Measurements from ENCODE around the gene FIBIN. TPM values are rescaled to one million over a fixed set of nuclear protein-coding genes. Genes with fewer than 3 reads are reported as not detected.

Gene FIBIN
- total RNA-seq, 1 experiment from 2014 or later, result not detected

DNA sequence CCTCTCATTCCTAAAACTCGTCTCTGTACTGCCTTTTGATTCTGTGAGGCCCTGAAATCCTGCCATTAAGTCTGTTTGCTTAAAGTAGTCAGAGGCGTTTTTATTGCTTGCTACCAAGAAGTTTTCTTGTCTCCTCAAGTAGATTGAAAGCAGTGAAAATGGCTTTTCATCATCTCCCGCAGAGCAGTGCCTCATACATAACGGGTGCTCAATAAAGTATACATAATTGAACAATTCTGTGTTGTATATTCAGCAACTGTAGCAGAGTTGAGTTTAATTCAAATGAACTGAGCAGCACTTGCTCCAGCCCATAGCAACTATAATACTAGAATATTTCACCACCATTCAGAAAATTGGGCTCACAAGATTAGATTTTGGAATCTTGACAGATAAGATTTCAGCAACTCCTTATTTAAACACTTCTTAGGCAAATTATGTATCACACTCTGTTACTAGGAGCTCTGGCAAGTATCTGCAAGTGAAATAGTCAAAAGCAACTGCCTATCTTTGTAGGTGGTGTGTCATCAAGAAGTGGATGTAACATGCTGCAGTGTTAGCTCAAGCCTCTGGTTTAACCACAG, 20.0 kb downstream of the FIBIN start:
- Mint-ChIP-seq H3K4me3 (no peak overlapping the region), H3K9me3 (no peaks in the 10 kb centered on the region), H3K4me1 (no peaks in the 10 kb centered on the region), H3K27ac (no peak overlapping the region), H3K36me3 (ENCODE audit: insufficient read depth in 1 of 3, low read depth in 3 of 3) (no peaks in the 10 kb centered on the region), H3K27me3 (ENCODE audit: low read depth) (no peaks in the 10 kb centered on the region)
- H2BK15ac ChIP-seq (ENCODE audit: low read depth, low read length), result no peak overlapping the region
- no peak overlapping the region for H3T11ph ChIP-seq (ENCODE audit: low read length)
- TF ChIP-seq, protein P1, sequence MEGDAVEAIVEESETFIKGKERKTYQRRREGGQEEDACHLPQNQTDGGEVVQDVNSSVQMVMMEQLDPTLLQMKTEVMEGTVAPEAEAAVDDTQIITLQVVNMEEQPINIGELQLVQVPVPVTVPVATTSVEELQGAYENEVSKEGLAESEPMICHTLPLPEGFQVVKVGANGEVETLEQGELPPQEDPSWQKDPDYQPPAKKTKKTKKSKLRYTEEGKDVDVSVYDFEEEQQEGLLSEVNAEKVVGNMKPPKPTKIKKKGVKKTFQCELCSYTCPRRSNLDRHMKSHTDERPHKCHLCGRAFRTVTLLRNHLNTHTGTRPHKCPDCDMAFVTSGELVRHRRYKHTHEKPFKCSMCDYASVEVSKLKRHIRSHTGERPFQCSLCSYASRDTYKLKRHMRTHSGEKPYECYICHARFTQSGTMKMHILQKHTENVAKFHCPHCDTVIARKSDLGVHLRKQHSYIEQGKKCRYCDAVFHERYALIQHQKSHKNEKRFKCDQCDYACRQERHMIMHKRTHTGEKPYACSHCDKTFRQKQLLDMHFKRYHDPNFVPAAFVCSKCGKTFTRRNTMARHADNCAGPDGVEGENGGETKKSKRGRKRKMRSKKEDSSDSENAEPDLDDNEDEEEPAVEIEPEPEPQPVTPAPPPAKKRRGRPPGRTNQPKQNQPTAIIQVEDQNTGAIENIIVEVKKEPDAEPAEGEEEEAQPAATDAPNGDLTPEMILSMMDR (conservative IDR thresholded peaks at IDR 0.05), result no peak
- no peaks in the 10 kb centered on the region for H3K4me1 ChIP-seq (ENCODE audit: insufficient read depth, low read length)
- no peak overlapping the region for H3K9ac ChIP-seq (ENCODE audit: extremely low read depth, insufficient read length, low read length)
- no peak overlapping the region for H3K27ac ChIP-seq (ENCODE audit: insufficient read length, low read depth, low read length)
- no peaks in the 10 kb centered on the region for H3K27me3 ChIP-seq (ENCODE audit: insufficient read depth, low read length)
- H3K4ac ChIP-seq (ENCODE audit: low read depth, low read length), result no peak overlapping the region
- no peak overlapping the region for H4K5ac ChIP-seq (ENCODE audit: insufficient read length, low read depth, low read length)
- no peaks in the 10 kb centered on the region for H3K79me1 ChIP-seq (ENCODE audit: insufficient read depth, low read depth, low read length, poor library complexity, severe bottlenecking)
- no peaks in the 10 kb centered on the region for H4K20me1 ChIP-seq (ENCODE audit: control insufficient read depth, insufficient read depth, insufficient read length)
- no peaks in the 10 kb centered on the region for H3K9me3 ChIP-seq (ENCODE audit: control insufficient read depth, low read depth, low read length)
- no peak overlapping the region for H2BK12ac ChIP-seq (ENCODE audit: insufficient read length, low read depth, low read length)
- no peak overlapping the region for H3K14ac ChIP-seq (ENCODE audit: insufficient read depth, low read length)
- H2BK20ac ChIP-seq (ENCODE audit: low read depth, low read length, poor library complexity, severe bottlenecking), result no peak overlapping the region
- H3K79me2 ChIP-seq (ENCODE audit: insufficient read depth, low read length), result no peaks in the 10 kb centered on the region
- H2AFZ ChIP-seq (ENCODE audit: low read length), result no peak overlapping the region
- no peak overlapping the region for H3K18ac ChIP-seq (ENCODE audit: insufficient read length, low read depth, low read length)
- no peak overlapping the region for H2AK5ac ChIP-seq (ENCODE audit: insufficient read length, low read length)
- no peak overlapping the region for H2BK120ac ChIP-seq (ENCODE audit: low read depth, low read length, poor library complexity, severe bottlenecking)
- no peaks in the 10 kb centered on the region for H3K23me2 ChIP-seq (ENCODE audit: insufficient read length, low read depth, low read length, poor library complexity, severe bottlenecking)
- H4K8ac ChIP-seq (replicated peaks; ENCODE audit: insufficient read length, low read depth, low read length), result no peak overlapping the region
- H3K4me2 ChIP-seq (ENCODE audit: insufficient read depth, insufficient read length, low read length), result no peak overlapping the region
- no peak overlapping the region for H2BK5ac ChIP-seq (ENCODE audit: insufficient read length, low read length)
- WGBS (ENCODE audit: extremely low coverage, insufficient read length, low lambda C conversion rate), result no CpG with 5 or more reads among the region's 4 CpGs
- H3K23ac ChIP-seq (ENCODE audit: insufficient read length, low read depth, low read length), result no peak overlapping the region
- H4K91ac ChIP-seq (ENCODE audit: insufficient read length, low read depth, low read length), result no peak overlapping the region
- no peak for DNase-seq
- no peak overlapping the region for H3K56ac ChIP-seq (ENCODE audit: insufficient read length, low read depth, low read length)
